C4-2B (cell line): ENCODE data around the gene CDK8.

Experiments used
- ZFX ChIP-seq: fragments of 450-650 bp; IDR thresholded peaks from 2 replicates; pipeline ENCODE4 v1.6.1; 2017
- TF ChIP-seq, protein P1 (sequence below): fragments of 450-650 bp; conservative IDR thresholded peaks from 2 replicates; pipeline ENCODE4 v1.5.1; 2017; ENCODE audit warnings: mild to moderate bottlenecking

DNA sequence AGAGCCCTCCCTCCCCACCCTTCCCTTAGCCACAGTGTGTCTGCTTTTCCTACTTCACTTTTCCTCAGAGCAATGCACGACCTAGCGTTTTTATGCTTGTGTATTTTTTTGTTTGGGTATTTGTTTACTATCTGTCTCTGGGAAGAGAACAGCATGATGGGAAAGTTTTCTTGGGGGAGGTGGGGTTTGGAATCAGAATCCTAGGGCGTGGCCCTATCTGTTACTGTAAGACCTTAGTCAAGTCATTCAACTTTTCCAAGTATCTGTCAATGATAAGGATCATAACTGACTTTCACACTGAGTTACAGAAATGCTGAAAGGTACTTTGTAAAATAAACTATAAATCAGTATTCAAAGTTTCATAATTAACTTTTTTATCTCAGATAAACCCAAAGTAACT, 157.3 kb downstream of the CDK8 start:
- TF ChIP-seq, protein P1, sequence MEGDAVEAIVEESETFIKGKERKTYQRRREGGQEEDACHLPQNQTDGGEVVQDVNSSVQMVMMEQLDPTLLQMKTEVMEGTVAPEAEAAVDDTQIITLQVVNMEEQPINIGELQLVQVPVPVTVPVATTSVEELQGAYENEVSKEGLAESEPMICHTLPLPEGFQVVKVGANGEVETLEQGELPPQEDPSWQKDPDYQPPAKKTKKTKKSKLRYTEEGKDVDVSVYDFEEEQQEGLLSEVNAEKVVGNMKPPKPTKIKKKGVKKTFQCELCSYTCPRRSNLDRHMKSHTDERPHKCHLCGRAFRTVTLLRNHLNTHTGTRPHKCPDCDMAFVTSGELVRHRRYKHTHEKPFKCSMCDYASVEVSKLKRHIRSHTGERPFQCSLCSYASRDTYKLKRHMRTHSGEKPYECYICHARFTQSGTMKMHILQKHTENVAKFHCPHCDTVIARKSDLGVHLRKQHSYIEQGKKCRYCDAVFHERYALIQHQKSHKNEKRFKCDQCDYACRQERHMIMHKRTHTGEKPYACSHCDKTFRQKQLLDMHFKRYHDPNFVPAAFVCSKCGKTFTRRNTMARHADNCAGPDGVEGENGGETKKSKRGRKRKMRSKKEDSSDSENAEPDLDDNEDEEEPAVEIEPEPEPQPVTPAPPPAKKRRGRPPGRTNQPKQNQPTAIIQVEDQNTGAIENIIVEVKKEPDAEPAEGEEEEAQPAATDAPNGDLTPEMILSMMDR: no peak
- TF ChIP-seq ZFX: no peak
